ENCODE results near the gene EEPD1.

The EEPD1 gene

GRCh38 chr7:36131499-36131898, 21.6 kb upstream of the EEPD1 start:
- ChIA-PET CTCF (interaction anchor here (0.7 to 1.3 kb wide), 5 partner anchors 24 to 194 kb away, joined by 3 to 8 read pairs (median 5); no protein-coding TSS in a partner anchor), POLR2A (no interaction called here)
- H3K4me1 ChIP-seq (ENCODE audit: control insufficient read depth, insufficient read depth, low read length), result no peaks in the 10 kb centered on the region; the same call in 1 of the 2 replicates
- H3K9me3 ChIP-seq (ENCODE audit: control insufficient read depth, insufficient read depth, low read depth, low read length), result no peaks in the 10 kb centered on the region
- H3K27ac ChIP-seq (ENCODE audit: extremely low read depth, low read depth, low read length), result no peak overlapping the region
- TF ChIP-seq ZNF114 (tag by site-specific recombination; IDR thresholded peaks at IDR 0.05) (no peak), ZBTB48 (tag by site-specific recombination; IDR thresholded peaks at IDR 0.05) (no peak), ZNF324 (tag by site-specific recombination; IDR thresholded peaks at IDR 0.05) (no peak), ZNF830 (tag by site-specific recombination; IDR thresholded peaks at IDR 0.05; ENCODE audit: low read depth) (no peak), MYNN (tag by site-specific recombination; IDR thresholded peaks at IDR 0.05; ENCODE audit: borderline replicate concordance) (no peak), ZNF394 (tag by site-specific recombination; IDR thresholded peaks at IDR 0.05; ENCODE audit: borderline replicate concordance) (no peak), ZBTB17 (tag by site-specific recombination; IDR thresholded peaks at IDR 0.05) (no peak), YY2 (tag by site-specific recombination; IDR thresholded peaks at IDR 0.05) (no peak), ZNF266 (tag by site-specific recombination; IDR thresholded peaks at IDR 0.05; ENCODE audit: low read depth) (no peak), ZNF501 (tag by site-specific recombination; IDR thresholded peaks at IDR 0.05) (no peak), MEIS1 (CRISPR knock-in tag; IDR thresholded peaks at IDR 0.05; ENCODE audit: borderline replicate concordance) (no peak)
- TF ChIP-seq, protein P1, sequence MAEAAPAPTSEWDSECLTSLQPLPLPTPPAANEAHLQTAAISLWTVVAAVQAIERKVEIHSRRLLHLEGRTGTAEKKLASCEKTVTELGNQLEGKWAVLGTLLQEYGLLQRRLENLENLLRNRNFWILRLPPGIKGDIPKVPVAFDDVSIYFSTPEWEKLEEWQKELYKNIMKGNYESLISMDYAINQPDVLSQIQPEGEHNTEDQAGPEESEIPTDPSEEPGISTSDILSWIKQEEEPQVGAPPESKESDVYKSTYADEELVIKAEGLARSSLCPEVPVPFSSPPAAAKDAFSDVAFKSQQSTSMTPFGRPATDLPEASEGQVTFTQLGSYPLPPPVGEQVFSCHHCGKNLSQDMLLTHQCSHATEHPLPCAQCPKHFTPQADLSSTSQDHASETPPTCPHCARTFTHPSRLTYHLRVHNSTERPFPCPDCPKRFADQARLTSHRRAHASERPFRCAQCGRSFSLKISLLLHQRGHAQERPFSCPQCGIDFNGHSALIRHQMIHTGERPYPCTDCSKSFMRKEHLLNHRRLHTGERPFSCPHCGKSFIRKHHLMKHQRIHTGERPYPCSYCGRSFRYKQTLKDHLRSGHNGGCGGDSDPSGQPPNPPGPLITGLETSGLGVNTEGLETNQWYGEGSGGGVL (tag by site-specific recombination; IDR thresholded peaks at IDR 0.05), result no peak
- TF ChIP-seq, protein P2, sequence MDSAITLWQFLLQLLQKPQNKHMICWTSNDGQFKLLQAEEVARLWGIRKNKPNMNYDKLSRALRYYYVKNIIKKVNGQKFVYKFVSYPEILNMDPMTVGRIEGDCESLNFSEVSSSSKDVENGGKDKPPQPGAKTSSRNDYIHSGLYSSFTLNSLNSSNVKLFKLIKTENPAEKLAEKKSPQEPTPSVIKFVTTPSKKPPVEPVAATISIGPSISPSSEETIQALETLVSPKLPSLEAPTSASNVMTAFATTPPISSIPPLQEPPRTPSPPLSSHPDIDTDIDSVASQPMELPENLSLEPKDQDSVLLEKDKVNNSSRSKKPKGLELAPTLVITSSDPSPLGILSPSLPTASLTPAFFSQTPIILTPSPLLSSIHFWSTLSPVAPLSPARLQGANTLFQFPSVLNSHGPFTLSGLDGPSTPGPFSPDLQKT (IDR thresholded peaks at IDR 0.05; ENCODE audit: borderline replicate concordance, low read depth, low read length), result no peak
- H3K36me3 ChIP-seq (ENCODE audit: control insufficient read depth in 2 of 2, insufficient read depth in 1 of 2, low read length in 2 of 2), result no peaks in the 10 kb centered on the region
- H3K4me3 ChIP-seq (ENCODE audit: low read depth, low read length), result no peak overlapping the region

DNA sequence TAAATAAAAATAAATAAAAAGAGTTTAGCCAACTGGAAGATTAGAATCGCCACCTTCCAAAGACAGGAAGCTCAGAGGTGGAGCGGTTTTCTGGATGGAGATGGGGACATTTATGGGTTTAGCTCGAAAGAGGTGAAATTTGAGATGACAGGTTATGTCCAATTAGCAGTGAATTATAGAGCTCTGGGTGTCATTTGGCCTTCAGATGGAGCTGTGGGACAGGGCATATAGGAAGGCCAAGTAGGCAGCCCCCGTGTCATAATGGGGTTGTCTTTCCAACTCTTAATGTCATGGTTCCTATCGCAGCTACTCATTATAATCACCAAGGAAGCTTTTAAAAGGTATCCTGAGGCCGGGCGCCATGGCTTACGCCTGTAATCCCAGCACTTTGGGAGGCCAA, 21.0 kb upstream of the EEPD1 start:
- ChIA-PET POLR2A (no interaction called here), CTCF (interaction anchor here (0.6 to 1.3 kb wide), 8 partner anchors 12 to 193 kb away, joined by 3 to 8 read pairs (median 3); no protein-coding TSS in a partner anchor)
- H3K27ac ChIP-seq (ENCODE audit: extremely low read depth, low read depth, low read length), result no peak overlapping the region
- H3K4me3 ChIP-seq (ENCODE audit: low read depth, low read length), result no peak overlapping the region
- no peaks in the 10 kb centered on the region for H3K36me3 ChIP-seq (ENCODE audit: control insufficient read depth in 2 of 2, insufficient read depth in 1 of 2, low read length in 2 of 2)
- H3K9me3 ChIP-seq (ENCODE audit: control insufficient read depth, insufficient read depth, low read depth, low read length), result no peaks in the 10 kb centered on the region
- H3K4me1 ChIP-seq (ENCODE audit: control insufficient read depth, insufficient read depth, low read length), result no peaks in the 10 kb centered on the region; the same call in 1 of the 2 replicates
- TF ChIP-seq ZNF449 (tag by site-specific recombination; IDR thresholded peaks at IDR 0.05), result no peak
- TF ChIP-seq ZNF785 (tag by site-specific recombination; IDR thresholded peaks at IDR 0.05), result no peak
- no peak for TF ChIP-seq ZNF561 (tag by site-specific recombination; IDR thresholded peaks at IDR 0.05; ENCODE audit: borderline replicate concordance)
- no peak for TF ChIP-seq ZNF488 (tag by site-specific recombination; IDR thresholded peaks at IDR 0.05)

DNA sequence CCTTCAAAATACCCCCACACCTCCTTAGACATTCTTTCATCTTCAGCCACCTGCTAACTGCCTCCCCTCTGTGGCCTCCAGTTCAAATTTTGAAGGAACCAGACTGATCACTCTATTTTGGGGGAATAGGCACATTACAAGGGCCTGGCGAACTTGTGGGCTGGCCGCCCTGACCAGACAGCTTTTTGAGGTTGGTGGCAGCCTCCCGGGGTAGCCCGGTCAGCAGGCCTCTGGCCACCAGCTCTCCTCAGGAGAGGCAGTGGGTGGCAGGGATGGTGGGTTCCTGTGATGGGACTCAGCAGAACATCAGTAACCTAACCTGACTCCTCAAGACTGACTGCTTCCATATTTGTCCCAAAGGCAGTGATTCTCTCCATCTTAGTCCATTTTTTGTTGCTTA, 17.4 kb upstream of the EEPD1 start:
- CTCF ChIA-PET, result no interaction called here

More for the DNA sequence above, 17.4 kb upstream of the EEPD1 start:
- Histone ChIP-seq H3K27ac (ENCODE audit: extremely low read depth, low read depth, low read length) (no peak overlapping the region), H3K4me3 (ENCODE audit: low read depth, low read length) (no peak overlapping the region), H3K4me1 (ENCODE audit: control insufficient read depth, insufficient read depth, low read length) (no peaks in the 10 kb centered on the region), H3K9me3 (ENCODE audit: control insufficient read depth, insufficient read depth, low read depth, low read length) (no peaks in the 10 kb centered on the region), H3K36me3 (ENCODE audit: control insufficient read depth in 2 of 2, insufficient read depth in 1 of 2, low read length in 2 of 2) (no peaks in the 10 kb centered on the region)
- no peak for TF ChIP-seq ZNF677 (tag by site-specific recombination; IDR thresholded peaks at IDR 0.05)
- TF ChIP-seq ZNF585B (tag by site-specific recombination; IDR thresholded peaks at IDR 0.05), result no peak
- TF ChIP-seq ZNF670 (tag by site-specific recombination; IDR thresholded peaks at IDR 0.05; ENCODE audit: low read depth), result no peak
- TF ChIP-seq ZBTB7A (tag by site-specific recombination; IDR thresholded peaks at IDR 0.05; ENCODE audit: low read depth), result no peak
- TF ChIP-seq, protein P2 (IDR thresholded peaks at IDR 0.05; ENCODE audit: borderline replicate concordance, low read depth, low read length), result no peak
- POLR2A ChIA-PET, result no interaction called here
